BLaER1 treated with 17β-estradiol and CSF1 and Interleukin-3, amounts not matched to agents 10 nM and 100 nM (cell line): ENCODE data around the gene IGSF8.
"Not testable (repeated sequence)": the region's sequence is repeated elsewhere in the genome, so short reads cannot be mapped to it uniquely, and the experiment has no call there.

Experiments used
- H3K27ac ChIP-seq, 11 experiments: shearing (Covaris generic); formaldehyde crosslinking; 2 replicates each; pipeline ENCODE4 v1.8.1; 2022
- H3K27me3 ChIP-seq, 11 experiments: shearing (Covaris generic); formaldehyde crosslinking; 2 replicates each; pipeline ENCODE4 v1.8.1; 2022
- H3K36me3 ChIP-seq, 11 experiments: shearing (Covaris generic); formaldehyde crosslinking; 2 replicates each; pipeline ENCODE4 v1.8.1; 2022
- H3K4me1 ChIP-seq, 10 experiments: shearing (Covaris generic); formaldehyde crosslinking; 2 replicates each; pipeline ENCODE4 v1.8.1; 2022
- H3K4me2 ChIP-seq, 11 experiments: shearing (Covaris generic); formaldehyde crosslinking; 2 replicates each; pipeline ENCODE4 v1.8.1; 2022
- H3K4me3 ChIP-seq, 10 experiments: shearing (Covaris generic); formaldehyde crosslinking; 2 replicates each; pipeline ENCODE4 v1.8.1; 2022
- H3K9ac ChIP-seq, 11 experiments: shearing (Covaris generic); formaldehyde crosslinking; 2 replicates each; pipeline ENCODE4 v1.8.1; 2022
- H3K9me3 ChIP-seq, 11 experiments: shearing (Covaris generic); formaldehyde crosslinking; replicated peaks in 1 of 11; 2 replicates each; pipeline ENCODE4 v1.8.1; 2022
- H4K20me1 ChIP-seq, 11 experiments: shearing (Covaris generic); formaldehyde crosslinking; 2 replicates each; pipeline ENCODE4 v1.8.1; 2022
- Cebpa-rat ChIP-seq, 11 experiments: shearing (Covaris generic); IDR thresholded peaks; 2 replicates each; pipeline ENCODE4 v1.8.1; 2022

Gene IGSF8

GRCh38 chr1:160112357-160112756 lies 13.9 kb upstream of the IGSF8 start:
- no peak for TF ChIP-seq Cebpa-rat (IDR thresholded peaks at IDR 0.05)
- peak overlapping the region in 10 of 11 experiments; percentile 22 to 78 (median 70); a peak in 20 of 22 replicates for H3K4me2 ChIP-seq
- H3K4me1 ChIP-seq = peaks cover 0 to 70% (median 40%) of the 10 kb centered on the region in 10 experiments; a peak in 16 of 20 replicates
- peak overlapping the region in 5 of 11 experiments; percentile 20 to 63 (median 48); a peak in 5 of 22 replicates for H3K27ac ChIP-seq
- no peaks in the 10 kb centered on the region for H3K9me3 ChIP-seq
- no peaks in the 10 kb centered on the region for H4K20me1 ChIP-seq
- H3K27me3 ChIP-seq = no peaks in the 10 kb centered on the region
- no peaks in the 10 kb centered on the region for H3K36me3 ChIP-seq
- H3K4me3 ChIP-seq = no peak overlapping the region
- H3K9ac ChIP-seq = peak overlapping the region in 3 of 11 experiments; percentile 21 to 29 (median 21); a peak in 3 of 22 replicates

GRCh38 chr1:160111462-160111861 lies 13.0 kb upstream of the IGSF8 start:
- H3K36me3 ChIP-seq, H3K9me3 ChIP-seq, H3K27me3 ChIP-seq, H4K20me1 ChIP-seq, H3K4me3 ChIP-seq: not testable (repeated sequence)
- peak overlapping the region in 5 of 11 experiments; percentile 67 to 78 (median 70); a peak in 8 of 22 replicates for H3K4me2 ChIP-seq
- 0 out of 22 replicates have a peak overlapping the region, but pooled peaks of 1 of the 11 experiments have one; percentile 29 for H3K9ac ChIP-seq
- peaks cover 0 to 74% (median 43%) of the 10 kb centered on the region in 10 experiments; a peak in 16 of 20 replicates for H3K4me1 ChIP-seq
- H3K27ac ChIP-seq = peak overlapping the region in 1 of 11 experiments; percentile 49; a peak in 3 of 22 replicates

- Histone ChIP-seq H3K4me2 (no peak overlapping the region), H3K27ac (no peak overlapping the region), H4K20me1 (no peaks in the 10 kb centered on the region), H3K9me3 (no peaks in the 10 kb centered on the region), H3K4me1 (peaks cover 9 to 73% (median 41%) of the 10 kb centered on the region in 10 experiments), H3K9ac (no peak overlapping the region), H3K27me3 (no peaks in the 10 kb centered on the region), H3K4me3 (no peak overlapping the region), H3K36me3 (no peaks in the 10 kb centered on the region)
- TF ChIP-seq Cebpa-rat (IDR thresholded peaks at IDR 0.05) = no peak
Observed at GRCh38 chr1:160109686-160110085, 11.3 kb upstream of the IGSF8 start.

GRCh38 chr1:160108888-160109662 lies 10.7 kb upstream of the IGSF8 start:
- Histone ChIP-seq H3K27ac (peak overlapping the region in 5 of 11 experiments; percentile 9 to 54 (median 27); a peak in 5 of 22 replicates), H3K9me3 (no peaks in the 10 kb centered on the region), H3K36me3 (no peaks in the 10 kb centered on the region), H3K9ac (no peak overlapping the region), H3K27me3 (no peaks in the 10 kb centered on the region), H4K20me1 (no peaks in the 10 kb centered on the region), H3K4me2 (no peak overlapping the region; a peak in 1 of 22 replicates), H3K4me1 (peaks cover 15 to 74% (median 47%) of the 10 kb centered on the region in 10 experiments), H3K4me3 (no peak overlapping the region)
- TF ChIP-seq Cebpa-rat (IDR thresholded peaks at IDR 0.05) = peak in 3 of 11 experiments; percentile 22 to 70 (median 65); a peak in 5 of 22 replicates

- Histone ChIP-seq H3K27me3 (no peaks in the 10 kb centered on the region), H3K4me1 (peaks cover 31 to 74% (median 49%) of the 10 kb centered on the region in 10 experiments), H3K9me3 (no peaks in the 10 kb centered on the region), H3K4me3 (no peak overlapping the region), H3K27ac (no peak overlapping the region), H4K20me1 (no peaks in the 10 kb centered on the region), H3K4me2 (no peak overlapping the region), H3K36me3 (no peaks in the 10 kb centered on the region), H3K9ac (no peak overlapping the region)
- TF ChIP-seq Cebpa-rat (IDR thresholded peaks at IDR 0.05) = no peak
Observed at GRCh38 chr1:160107512-160107911, 9.1 kb upstream of the IGSF8 start.

GRCh38 chr1:160105155-160105554 lies 6.7 kb upstream of the IGSF8 start:
- H3K9ac ChIP-seq = no peak overlapping the region
- no peak overlapping the region for H3K4me3 ChIP-seq
- H3K36me3 ChIP-seq = no peaks in the 10 kb centered on the region
- no peak for TF ChIP-seq Cebpa-rat (IDR thresholded peaks at IDR 0.05)
- peak overlapping the region in 7 of 11 experiments; percentile 38 to 73 (median 50); a peak in 9 of 22 replicates for H3K4me2 ChIP-seq
- H3K27me3 ChIP-seq = no peaks in the 10 kb centered on the region
- no peak overlapping the region for H3K27ac ChIP-seq
- no peaks in the 10 kb centered on the region for H4K20me1 ChIP-seq
- H3K9me3 ChIP-seq = no peaks in the 10 kb centered on the region
- H3K4me1 ChIP-seq = peaks cover 43 to 62% (median 46%) of the 10 kb centered on the region in 10 experiments

- Histone ChIP-seq H3K27ac (peak overlapping the region in 2 of 11 experiments; percentile 5 to 12; a peak in 1 of 22 replicates), H3K4me1 (peaks cover 46 to 63% (median 50%) of the 10 kb centered on the region in 10 experiments), H3K9ac (no peak overlapping the region), H3K4me3 (no peak overlapping the region), H3K27me3 (no peaks in the 10 kb centered on the region), H3K4me2 (peak overlapping the region; percentile 24 to 73 (median 42)), H3K9me3 (no peaks in the 10 kb centered on the region), H4K20me1 (no peaks in the 10 kb centered on the region), H3K36me3 (no peaks in the 10 kb centered on the region)
- no peak for TF ChIP-seq Cebpa-rat (IDR thresholded peaks at IDR 0.05)
Observed at GRCh38 chr1:160104486-160104885, 6.1 kb upstream of the IGSF8 start.

GRCh38 chr1:160103658-160104408 lies 5.4 kb upstream of the IGSF8 start:
- no peaks in the 10 kb centered on the region for H3K36me3 ChIP-seq
- H3K27ac ChIP-seq = peak overlapping the region in 2 of 11 experiments; percentile 5 to 12; a peak in 1 of 22 replicates
- peak overlapping the region; percentile 24 to 73 (median 42) for H3K4me2 ChIP-seq
- TF ChIP-seq Cebpa-rat (IDR thresholded peaks at IDR 0.05) = no peak
- no peaks in the 10 kb centered on the region for H3K27me3 ChIP-seq
- no peaks in the 10 kb centered on the region for H3K9me3 ChIP-seq
- H4K20me1 ChIP-seq = no peaks in the 10 kb centered on the region
- H3K4me3 ChIP-seq = no peak overlapping the region
- peaks cover 51 to 62% (median 54%) of the 10 kb centered on the region in 10 experiments for H3K4me1 ChIP-seq
- 0 out of 22 replicates have a peak overlapping the region, but pooled peaks of 1 of the 11 experiments have one; percentile 9 for H3K9ac ChIP-seq
